Astrocyte of the cerebellum (primary cell): ENCODE data around the gene MVB12A.
A peak's percentile ranks its signal among the peaks of the same experiment; 100 is the strongest.

ENCODE experiments used
- DNase-seq: peaks from one replicate; pipeline ENCODE4 v3.0.0-alpha.2; 2011; ENCODE audit warnings: low read depth
- H3K4me3 ChIP-seq: 2 replicates; pipeline ENCODE4 v1.5.1; 2011; ENCODE audit warnings: mild to moderate bottlenecking, low read depth, low read length, moderate library complexity
- CTCF ChIP-seq: IDR thresholded peaks from 2 replicates; pipeline ENCODE4 v1.5.1; 2012; ENCODE audit warnings: low read length, low read depth, moderate library complexity, mild to moderate bottlenecking; ENCODE audit errors: missing control alignments
- in situ Hi-C: cut with HindIII; loops from 2 replicates; pipeline ENCODE4 v1.10.0; 2017; ENCODE audit warnings: low sequenced_read_pairs

Gene MVB12A

GRCh38 chr19:17419621-17420474 lies at the start of gene MVB12A:
Gene MVB12A (plus strand): TSS chr19:17420047. CDS start chr19:17420136, 89 bp downstream.
- TF ChIP-seq CTCF, result no peak
- in situ Hi-C loops, result no loop called here
- peak within 1 kb of the TSS; percentile 78 for H3K4me3 ChIP-seq
- peak; percentile 98 for DNase-seq

GRCh38 chr19:17376935-17377600 lies 42.8 kb upstream of the MVB12A start, which contains the start of gene PLVAP:
Gene PLVAP (minus strand): TSS chr19:17377342. CDS start chr19:17377288, 54 bp downstream.
- no peak for DNase-seq
- no peak within 1 kb of the TSS for H3K4me3 ChIP-seq

GRCh38 chr19:17378271-17378670 lies 41.6 kb upstream of the MVB12A start:
- no peak for TF ChIP-seq CTCF
- H3K4me3 ChIP-seq, result no peak overlapping the region
- DNase-seq, result no peak
- in situ Hi-C loops, result no loop called here

More at GRCh38 chr19:17376935-17377600, 42.8 kb upstream of the MVB12A start, which contains the start of gene PLVAP:
- TF ChIP-seq CTCF, result no peak
- in situ Hi-C loops, result no loop called here

GRCh38 chr19:17379221-17379631 lies 40.6 kb upstream of the MVB12A start:
- in situ Hi-C loops, result no loop called here
- TF ChIP-seq CTCF, result no peak
- no peak for DNase-seq
- H3K4me3 ChIP-seq, result no peak overlapping the region

GRCh38 chr19:17380426-17381138 lies 39.3 kb upstream of the MVB12A start:
- in situ Hi-C loops, result no loop called here
- no peak overlapping the region for H3K4me3 ChIP-seq
- no peak for TF ChIP-seq CTCF
- no peak for DNase-seq
